Measurements from ENCODE around the gene GDNF.

Gene GDNF

DNA sequence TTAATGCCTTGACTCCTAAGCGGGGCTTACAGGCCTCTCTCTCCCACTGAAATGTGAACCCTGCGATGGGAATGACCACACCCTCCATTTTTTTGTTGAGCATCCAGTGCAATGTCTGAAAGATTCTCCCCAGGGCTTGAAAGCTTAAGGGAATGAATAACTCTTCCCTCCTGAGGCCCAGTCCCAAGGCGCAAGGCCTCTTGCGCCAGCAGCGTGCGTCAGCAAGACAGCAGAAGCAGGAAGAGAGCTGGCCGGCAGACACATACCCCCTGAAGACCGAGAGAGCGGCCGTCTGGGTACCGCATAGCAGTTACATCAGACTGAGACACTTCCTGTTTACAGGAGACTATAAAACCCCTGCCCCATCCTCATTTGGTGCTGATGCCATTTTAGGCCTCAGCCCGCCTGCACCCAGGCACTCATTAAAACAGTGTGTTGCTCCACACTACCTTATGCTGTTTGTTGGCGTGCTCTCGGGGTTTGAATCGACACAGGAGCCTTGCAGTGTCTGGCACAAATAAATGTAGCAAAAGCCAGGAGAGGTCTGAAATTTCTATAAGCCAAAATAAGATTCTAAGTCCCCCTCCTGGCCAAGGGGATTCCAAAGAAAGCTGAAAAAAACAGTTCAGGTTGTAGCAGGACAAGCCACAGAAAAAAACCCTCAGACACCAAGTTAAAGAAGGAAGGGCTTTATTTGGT lies 62.3 kb downstream of the GDNF start:
- DNase-seq: peak; percentile 61

DNA sequence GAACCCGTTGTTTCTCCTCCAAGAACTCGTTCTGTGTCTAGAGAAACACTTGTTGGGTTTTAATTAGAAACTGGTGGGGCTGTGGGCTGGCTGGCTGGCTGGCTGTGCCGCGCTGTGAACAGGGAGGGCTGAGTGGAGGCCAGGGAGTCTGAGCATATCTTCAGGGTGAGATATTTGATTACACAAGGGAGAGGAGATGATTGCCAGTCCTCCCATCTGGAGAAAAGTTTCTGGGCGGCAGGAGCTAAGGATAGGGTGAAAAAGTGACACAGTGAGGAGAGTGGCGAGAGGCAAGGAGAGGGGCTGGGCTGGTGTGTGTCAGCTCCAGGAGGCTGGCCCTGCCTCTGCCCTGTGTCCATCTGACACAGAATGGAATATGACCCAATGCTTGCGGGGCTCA lies 63.0 kb downstream of the GDNF start:
- DNase-seq: peak; percentile 96

DNA sequence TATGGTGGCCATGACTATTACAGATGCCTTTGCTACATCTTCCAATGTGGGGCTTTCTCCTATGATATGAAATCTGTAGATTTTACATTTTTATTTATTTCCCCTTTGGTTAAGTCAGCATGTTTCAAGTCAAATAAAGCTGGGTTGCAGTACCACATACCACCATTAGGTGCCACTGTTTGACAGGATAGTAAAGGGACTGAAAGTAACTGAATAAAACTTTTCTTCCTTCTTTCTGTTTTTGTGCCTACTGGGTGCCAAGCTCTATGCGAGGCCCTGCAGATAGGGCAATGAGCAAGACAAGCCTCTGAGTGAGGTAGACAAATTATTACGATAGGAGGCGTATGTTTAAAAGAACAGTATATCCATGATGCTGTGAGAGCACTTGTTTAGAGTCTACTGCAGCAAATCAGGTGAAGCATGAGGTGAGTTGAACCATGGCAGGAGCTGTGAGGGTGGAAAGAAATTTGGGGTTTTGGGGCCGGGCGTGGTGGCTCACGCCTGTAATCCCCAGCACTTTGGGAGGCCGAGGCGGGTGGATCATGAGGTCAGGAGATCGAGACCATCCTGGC lies 64.8 kb downstream of the GDNF start:
- DNase-seq: peak; percentile 52

DNA sequence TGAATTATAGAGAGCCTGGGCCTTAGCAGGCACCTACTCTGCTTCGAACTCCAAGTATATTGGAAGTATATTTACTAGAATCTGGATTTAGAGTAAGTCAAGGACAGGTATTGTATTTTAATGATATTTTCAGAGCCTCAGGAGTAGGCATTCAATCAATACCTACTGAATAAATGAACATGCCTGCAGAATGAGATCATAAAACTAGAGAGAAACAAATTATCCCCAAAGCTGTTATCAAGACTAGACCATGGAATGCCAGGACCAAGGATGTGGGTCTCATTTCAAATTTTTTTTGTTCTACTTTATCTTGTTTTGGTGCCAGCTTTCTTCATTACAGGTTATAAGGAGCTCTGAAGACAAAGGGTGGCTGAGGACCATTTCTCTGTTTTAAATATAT lies 66.0 kb downstream of the GDNF start:
- DNase-seq: no peak

DNA sequence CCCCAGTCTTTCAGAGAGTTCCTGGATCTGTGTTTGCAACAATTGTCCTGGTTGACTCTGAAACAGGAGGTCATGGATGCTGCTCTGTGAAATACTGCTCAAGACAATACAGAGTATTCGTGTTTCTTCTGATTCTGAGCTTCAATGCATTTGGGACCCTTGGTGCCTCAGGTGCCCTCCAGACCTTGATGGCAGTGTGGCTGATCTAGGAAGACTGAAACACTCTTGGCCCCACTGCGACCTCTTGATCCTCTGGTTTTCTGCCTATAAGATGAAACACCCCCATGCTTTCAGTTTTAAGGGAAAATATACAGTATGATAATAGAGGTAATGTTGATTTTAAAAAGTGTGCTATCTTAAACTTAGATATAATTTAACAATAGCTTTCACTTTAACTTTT lies 67.6 kb downstream of the GDNF start:
- no peak for DNase-seq

DNA sequence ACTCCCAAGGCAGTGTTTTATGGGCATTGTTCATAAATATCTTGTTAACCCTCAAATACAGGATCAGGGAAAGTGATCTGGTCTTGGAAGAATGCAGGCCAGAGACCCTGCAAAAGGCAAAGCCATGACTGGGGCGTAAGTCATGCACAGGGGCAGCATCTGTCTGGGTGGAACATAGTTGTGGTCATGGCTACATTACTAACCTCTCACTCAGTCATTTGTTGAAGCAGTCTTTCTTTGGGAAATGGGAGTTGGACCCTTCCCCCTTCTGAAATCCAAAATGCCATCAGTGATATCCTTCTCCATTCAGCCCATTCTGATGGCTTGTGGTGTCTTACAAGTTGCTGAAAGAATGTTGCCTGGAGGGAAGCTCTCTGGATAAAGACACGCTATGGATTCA lies 68.1 kb downstream of the GDNF start:
- DNase-seq: peak; percentile 100

DNA sequence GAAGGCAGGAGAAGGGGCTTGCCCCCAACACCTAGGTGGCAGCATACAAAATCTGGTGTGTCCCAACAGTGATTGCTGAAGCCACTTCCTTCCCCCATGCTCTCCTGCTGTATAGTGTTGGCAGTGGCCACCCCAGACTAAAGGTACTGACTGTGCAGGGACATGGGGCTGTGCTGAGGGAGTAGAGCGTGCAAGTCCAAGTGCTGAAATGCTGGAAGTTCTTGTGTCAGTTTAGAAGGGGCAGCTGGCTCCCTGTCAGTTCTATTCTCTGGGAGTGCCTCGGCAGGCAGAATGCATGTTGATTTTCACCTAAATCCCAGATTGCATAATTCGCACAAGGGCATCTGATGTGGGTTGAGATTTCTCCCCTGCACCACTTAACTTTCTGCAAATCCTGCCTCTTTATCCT lies 68.6 kb downstream of the GDNF start:
- DNase-seq: no peak

DNA sequence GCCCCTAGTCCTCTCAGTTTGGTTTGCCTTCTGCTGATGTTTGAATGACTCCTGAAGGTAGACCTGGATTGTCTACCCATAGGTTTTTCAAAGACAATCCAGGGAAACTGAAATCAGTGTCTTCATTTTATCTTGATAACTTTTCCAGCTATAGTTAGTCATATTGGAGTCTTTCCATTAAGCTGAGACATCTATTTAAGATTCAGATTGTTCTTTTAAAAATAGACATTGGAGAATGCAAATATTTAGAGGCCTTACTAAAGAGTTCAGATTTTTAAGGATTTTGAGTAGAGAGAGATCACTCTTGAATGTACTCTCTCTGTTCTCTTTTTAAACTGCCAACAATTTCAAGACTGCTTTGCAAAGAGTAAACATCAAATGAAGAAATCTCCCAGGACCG lies 69.1 kb downstream of the GDNF start:
- peak; percentile 27 for DNase-seq

DNA sequence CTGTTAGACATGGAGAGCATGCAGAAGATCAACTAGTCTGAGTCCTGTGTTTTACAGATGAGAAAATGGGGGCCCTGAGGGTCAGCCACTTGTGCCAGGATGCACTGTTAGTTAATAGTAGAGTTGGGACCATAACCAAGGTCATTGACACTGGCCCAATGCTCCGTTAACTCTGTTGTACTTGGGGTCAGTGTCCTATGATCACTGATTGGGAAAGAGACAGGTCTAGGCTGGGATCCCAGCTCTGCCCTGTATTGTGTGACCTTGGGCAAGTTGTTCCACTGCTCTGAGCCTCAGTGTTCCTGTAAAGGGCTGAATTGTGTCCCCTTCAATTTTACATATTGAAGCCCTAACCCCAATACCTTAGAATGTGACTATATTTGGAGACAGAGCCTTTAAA lies 70.0 kb downstream of the GDNF start:
- DNase-seq: no peak

DNA sequence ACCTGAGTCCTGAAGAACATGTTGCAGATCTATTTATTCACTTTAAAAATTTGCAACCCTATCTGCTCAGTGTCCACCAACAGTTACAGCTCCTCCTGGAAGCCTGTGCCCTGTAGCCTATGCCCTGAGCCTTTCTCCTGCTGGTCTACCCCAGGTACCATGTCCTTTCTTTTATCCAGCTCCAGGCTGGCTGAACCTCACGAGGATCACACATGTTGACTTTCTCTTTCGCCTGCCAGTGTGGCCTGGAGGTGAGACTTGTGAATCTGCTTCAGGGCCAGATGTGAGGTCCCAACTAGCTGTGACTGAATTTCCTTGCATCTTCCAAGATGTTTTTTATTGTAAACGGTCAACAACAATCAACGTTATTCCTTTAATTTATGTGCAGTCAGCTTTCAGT lies 70.7 kb downstream of the GDNF start:
- DNase-seq: no peak

DNA sequence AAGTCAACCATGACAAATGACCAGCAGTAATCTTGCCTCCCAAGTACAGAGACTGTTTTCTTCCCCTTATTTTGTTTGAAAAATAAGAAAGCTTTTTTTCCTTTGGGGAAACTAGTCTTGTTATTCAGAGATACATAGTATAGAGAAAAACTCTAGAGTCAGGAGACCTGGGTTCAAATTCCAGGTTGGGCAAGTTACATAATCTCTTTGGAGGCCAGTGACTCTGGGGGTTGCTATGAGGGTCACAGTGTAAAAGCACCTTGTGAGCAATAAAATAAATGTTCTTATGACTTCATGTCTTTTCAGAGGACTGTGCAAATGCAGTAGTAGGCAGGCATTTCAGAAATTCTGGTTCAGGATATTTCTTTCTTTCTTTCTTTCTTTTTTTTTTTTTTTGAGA lies 71.5 kb downstream of the GDNF start:
- no peak for DNase-seq

DNA sequence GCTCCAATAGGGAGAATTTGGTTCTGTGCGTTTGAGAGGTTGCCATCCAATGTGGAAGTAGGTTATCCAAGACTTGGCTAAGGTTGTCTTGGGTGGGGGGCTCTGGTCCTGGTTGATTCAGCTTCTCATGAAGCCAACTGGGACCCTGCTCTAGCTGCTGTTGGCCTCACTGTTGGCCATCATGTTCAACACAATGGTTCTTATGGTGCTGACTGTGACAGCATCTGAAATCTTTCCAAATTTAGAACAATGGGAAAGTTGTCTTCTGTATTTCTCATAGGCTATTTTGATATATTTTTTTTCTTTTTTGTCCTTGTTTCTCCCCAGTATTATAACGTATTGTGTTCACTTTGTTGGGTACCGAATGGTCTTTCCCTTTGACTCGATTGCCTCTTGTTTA lies 71.9 kb downstream of the GDNF start:
- DNase-seq: no peak

DNA sequence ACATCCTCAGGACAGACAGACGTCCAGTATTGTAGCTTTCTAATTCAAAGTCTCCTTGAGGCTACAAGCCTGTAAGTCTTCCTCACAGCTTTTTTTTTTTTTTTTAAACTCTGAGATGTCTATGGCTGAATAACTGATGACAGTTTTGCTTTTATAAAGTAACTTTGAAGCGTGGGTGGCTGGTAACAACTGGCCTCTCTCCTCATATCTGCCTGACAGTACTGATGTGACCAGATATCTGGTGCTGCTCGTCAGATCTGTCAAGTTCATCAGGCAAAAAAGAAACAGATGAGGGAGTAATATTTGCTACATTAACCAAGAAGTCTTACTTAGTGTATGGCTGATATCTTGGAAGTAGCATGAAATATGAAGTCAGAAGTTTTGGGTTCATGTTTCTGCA lies 72.6 kb downstream of the GDNF start:
- no peak for DNase-seq
